GM21528 (cell line): ENCODE results near the gene LDLRAD4.

Experiments used
- ATAC-seq: cut with Tn5 transposase; IDR thresholded peaks from one replicate; pipeline ENCODE4 v1.9.1; 2021; ENCODE audit warnings: mild to moderate bottlenecking, moderate library complexity; ENCODE audit not compliant: unreplicated experiment, low FRiP score

Gene LDLRAD4

GRCh38 chr18:13395577-13395976 lies 177.0 kb downstream of the LDLRAD4 start:
- ATAC-seq = no peak

- no peak for ATAC-seq
Observed at GRCh38 chr18:13397504-13398163, 179.1 kb downstream of the LDLRAD4 start.

- no peak for ATAC-seq
Observed at GRCh38 chr18:13398631-13399030, 180.1 kb downstream of the LDLRAD4 start.

- ATAC-seq = no peak
Observed at GRCh38 chr18:13399511-13399910, 181.0 kb downstream of the LDLRAD4 start.

GRCh38 chr18:13400636-13401315 lies 182.2 kb downstream of the LDLRAD4 start:
- ATAC-seq = no peak

- no peak for ATAC-seq
Observed at GRCh38 chr18:13401404-13401803, 182.8 kb downstream of the LDLRAD4 start.

GRCh38 chr18:13401826-13402225 lies 183.3 kb downstream of the LDLRAD4 start:
- no peak for ATAC-seq

GRCh38 chr18:13403786-13404549 lies 185.4 kb downstream of the LDLRAD4 start:
- no peak for ATAC-seq

GRCh38 chr18:13405305-13406038 lies 186.9 kb downstream of the LDLRAD4 start:
- ATAC-seq = no peak

- ATAC-seq = no peak
Observed at GRCh38 chr18:13406049-13406615, 187.6 kb downstream of the LDLRAD4 start.

- no peak for ATAC-seq
Observed at GRCh38 chr18:13406736-13407135, 188.2 kb downstream of the LDLRAD4 start.

- ATAC-seq = no peak
Observed at GRCh38 chr18:13407484-13407883, 188.9 kb downstream of the LDLRAD4 start.

- ATAC-seq = no peak
Observed at GRCh38 chr18:13409026-13409425, 190.5 kb downstream of the LDLRAD4 start.

GRCh38 chr18:13409997-13410396 lies 191.4 kb downstream of the LDLRAD4 start:
- ATAC-seq = no peak

- no peak for ATAC-seq
Observed at GRCh38 chr18:13410471-13410870, 191.9 kb downstream of the LDLRAD4 start.

- ATAC-seq = no peak
Observed at GRCh38 chr18:13412017-13412416, 193.5 kb downstream of the LDLRAD4 start.

GRCh38 chr18:13412901-13413300 lies 194.3 kb downstream of the LDLRAD4 start:
- no peak for ATAC-seq

- no peak for ATAC-seq
Observed at GRCh38 chr18:13414102-13414501, 195.5 kb downstream of the LDLRAD4 start.

GRCh38 chr18:13414521-13414920 lies 196.0 kb downstream of the LDLRAD4 start:
- no peak for ATAC-seq

GRCh38 chr18:13415736-13416135 lies 197.2 kb downstream of the LDLRAD4 start:
- no peak for ATAC-seq
